GM13976 (cell line): ENCODE data around the gene G6PD.

Experiments
- DNase-seq: peaks from one replicate; pipeline ENCODE4 v3.0.0; 2012; ENCODE audit warnings: low spot score
- CTCF ChIP-seq: IDR thresholded peaks from 2 replicates; pipeline ENCODE4 v1.5.1; 2012; ENCODE audit warnings: borderline replicate concordance, mild to moderate bottlenecking; ENCODE audit not compliant: insufficient read depth; ENCODE audit errors: extremely low read depth, missing control alignments, control extremely low read depth
- in situ Hi-C: fragments of 300-500 bp; cut with MboI; formaldehyde crosslinking; loops from one replicate; pipeline ENCODE4 v1.12.0; 2022; ENCODE audit warnings: low sequenced_read_pairs, mixed read lengths, inconsistent platforms; ENCODE audit not compliant: unreplicated experiment

G6PD gene

GRCh38 chrX:154483325-154483724, 63.3 kb downstream of the G6PD start:
- no peak for DNase-seq
- in situ Hi-C loops = no loop called here
- no peak for TF ChIP-seq CTCF

GRCh38 chrX:154482786-154483185, 63.9 kb downstream of the G6PD start:
- in situ Hi-C loops = no loop called here
- TF ChIP-seq CTCF = no peak
- DNase-seq = no peak

- DNase-seq = no peak
Measured at GRCh38 chrX:154481911-154482601, 64.6 kb downstream of the G6PD start.

More at GRCh38 chrX:154481911-154482601, 64.6 kb downstream of the G6PD start:
- TF ChIP-seq CTCF = no peak
- in situ Hi-C loops = no loop called here
